ENCODE measurements around the gene F13B.
"Not testable (repeated sequence)": the region's sequence is repeated elsewhere in the genome, so short reads cannot be mapped to it uniquely, and the experiment has no call there.

Gene F13B

GRCh38 chr1:197011614-197012013, 55.4 kb downstream of the F13B start:
- TF ChIP-seq CTCF (IDR thresholded peaks at IDR 0.05), result no peak
- H3K4me3 ChIP-seq (ENCODE audit: low read depth in 1 of 2, low read length in 1 of 2), result no peak overlapping the region
- no peaks in the 10 kb centered on the region for H3K9me3 ChIP-seq
- H3K36me3 ChIP-seq, result no peaks in the 10 kb centered on the region
- H3K27me3 ChIP-seq, result no peaks in the 10 kb centered on the region
- no peaks in the 10 kb centered on the region for H3K4me1 ChIP-seq (ENCODE audit: control insufficient read depth in 1 of 2, insufficient read depth in 1 of 2, low read depth in 1 of 2, low read length in 1 of 2)
- H3K27ac ChIP-seq, result no peak overlapping the region

GRCh38 chr1:197008861-197009260, 58.2 kb downstream of the F13B start:
- H3K4me1 ChIP-seq (ENCODE audit: control insufficient read depth in 1 of 2, insufficient read depth in 1 of 2, low read depth in 1 of 2, low read length in 1 of 2), result no peaks in the 10 kb centered on the region
- TF ChIP-seq CTCF (IDR thresholded peaks at IDR 0.05), result no peak
- H3K36me3 ChIP-seq, result no peaks in the 10 kb centered on the region
- H3K4me3 ChIP-seq (ENCODE audit: low read depth in 1 of 2, low read length in 1 of 2), result no peak overlapping the region
- H3K27ac ChIP-seq, result no peak overlapping the region
- H3K9me3 ChIP-seq, result no peaks in the 10 kb centered on the region
- H3K27me3 ChIP-seq, result no peaks in the 10 kb centered on the region

GRCh38 chr1:197003132-197003531, 63.9 kb downstream of the F13B start:
- Histone ChIP-seq H3K36me3 (no peaks in the 10 kb centered on the region), H3K4me1 (ENCODE audit: control insufficient read depth in 1 of 2, insufficient read depth in 1 of 2, low read depth in 1 of 2, low read length in 1 of 2) (no peaks in the 10 kb centered on the region), H3K9me3 (no peaks in the 10 kb centered on the region), H3K27me3 (no peaks in the 10 kb centered on the region), H3K27ac (no peak overlapping the region), H3K4me3 (ENCODE audit: low read depth in 1 of 2, low read length in 1 of 2) (no peak overlapping the region)
- no peak for TF ChIP-seq CTCF (IDR thresholded peaks at IDR 0.05)

GRCh38 chr1:197001828-197002227, 65.2 kb downstream of the F13B start:
- Histone ChIP-seq H3K27me3 (no peaks in the 10 kb centered on the region), H3K4me3 (ENCODE audit: low read depth in 1 of 2, low read length in 1 of 2) (no peak overlapping the region), H3K9me3 (no peaks in the 10 kb centered on the region), H3K36me3 (no peaks in the 10 kb centered on the region), H3K27ac (no peak overlapping the region), H3K4me1 (ENCODE audit: control insufficient read depth in 1 of 2, insufficient read depth in 1 of 2, low read depth in 1 of 2, low read length in 1 of 2) (no peaks in the 10 kb centered on the region)
- no peak for TF ChIP-seq CTCF (IDR thresholded peaks at IDR 0.05)

GRCh38 chr1:196997423-196997822, 69.6 kb downstream of the F13B start:
- H3K9me3 ChIP-seq, result no peaks in the 10 kb centered on the region
- no peak overlapping the region for H3K27ac ChIP-seq
- no peak for TF ChIP-seq CTCF (IDR thresholded peaks at IDR 0.05)
- no peaks in the 10 kb centered on the region for H3K27me3 ChIP-seq
- no peaks in the 10 kb centered on the region for H3K36me3 ChIP-seq
- no peak overlapping the region for H3K4me3 ChIP-seq (ENCODE audit: low read depth in 1 of 2, low read length in 1 of 2)
- no peaks in the 10 kb centered on the region for H3K4me1 ChIP-seq (ENCODE audit: control insufficient read depth in 1 of 2, insufficient read depth in 1 of 2, low read depth in 1 of 2, low read length in 1 of 2)

- Histone ChIP-seq H3K27me3 (no peaks in the 10 kb centered on the region), H3K4me1 (ENCODE audit: control insufficient read depth in 1 of 2, insufficient read depth in 1 of 2, low read depth in 1 of 2, low read length in 1 of 2) (no peaks in the 10 kb centered on the region), H3K4me3 (ENCODE audit: low read depth in 1 of 2, low read length in 1 of 2) (no peak overlapping the region), H3K27ac (no peak overlapping the region), H3K9me3 (no peaks in the 10 kb centered on the region), H3K36me3 (no peaks in the 10 kb centered on the region)
- no peak for TF ChIP-seq CTCF (IDR thresholded peaks at IDR 0.05)
Measured at GRCh38 chr1:196993916-196994315, 73.1 kb downstream of the F13B start.

GRCh38 chr1:196991919-196992651, 75.0 kb downstream of the F13B start:
- H3K4me3 ChIP-seq (ENCODE audit: low read depth in 1 of 2, low read length in 1 of 2); H3K36me3 ChIP-seq; H3K27ac ChIP-seq; H3K4me1 ChIP-seq (ENCODE audit: control insufficient read depth in 1 of 2, insufficient read depth in 1 of 2, low read depth in 1 of 2, low read length in 1 of 2); H3K27me3 ChIP-seq; H3K9me3 ChIP-seq: not testable (repeated sequence)
